Peyer's patch (tissue), 4 donors: Measurements from ENCODE around the gene MAEA. TPM values are rescaled to one million over a fixed set of nuclear protein-coding genes. Genes with fewer than 3 reads are reported as not detected.

Source experiments
- DNase-seq, 3 donors: peaks; one replicate each; pipeline ENCODE4 v3.0.0-alpha.2; 2017 to 2019
- H3K27ac ChIP-seq, 4 donors: fragments of 200-600 bp; sonication (generic); one replicate each; pipeline ENCODE4 v1.5.1; 2016 to 2019
- H3K27me3 ChIP-seq, 2 donors: fragments of 200-600 bp; sonication (generic); one replicate each; pipeline ENCODE4 v1.5.1; 2019
- H3K36me3 ChIP-seq, 3 donors: fragments of 200-600 bp; sonication (generic); one replicate each; pipeline ENCODE4 v1.5.1; 2016 to 2019
- H3K4me1 ChIP-seq, 4 donors: fragments of 200-600 bp; sonication (generic); one replicate each; pipeline ENCODE4 v1.5.1; 2016 to 2019
- H3K4me3 ChIP-seq, 4 donors: fragments of 200-600 bp; sonication (generic); 1 replicate in 3 of 4; 2 replicates in 1 of 4; pipeline ENCODE4 v1.5.1; 2016 to 2019; ENCODE audit warnings: mild to moderate bottlenecking in 1 of 4
- H3K9me3 ChIP-seq, 4 donors: fragments of 200-600 bp; sonication (generic); one replicate each; pipeline ENCODE4 v1.5.1; 2016 to 2019; ENCODE audit warnings: mild to moderate bottlenecking in 1 of 4
- POLR2A ChIP-seq, 2 donors: fragments of 450-650 bp; IDR thresholded peaks; one replicate each; pipeline ENCODE4 v1.5.1; 2017; ENCODE audit warnings: antibody characterized with exemption in 2 of 2, mild to moderate bottlenecking in 2 of 2, moderate library complexity in 2 of 2
- total RNA-seq, 4 donors: library from RNA; depleted of rRNA; stranded (reverse); fragments of >200 nt; gene quantifications; one replicate each; pipeline ENCODE4 v1.1.0, GENCODE V29; 2016
- TF ChIP-seq, protein P1 (sequence below), 6 experiments: fragments of 450-650 bp in 4 of 6; fragments of 200-600 bp in 2 of 6; sonication (generic) in 1 of 6; IDR thresholded peaks; one replicate each; pipeline ENCODE4 v1.5.1; 2017 to 2019; ENCODE audit warnings: antibody characterized with exemption in 6 of 6, mild to moderate bottlenecking in 3 of 6, moderate library complexity in 1 of 6

MAEA gene
- 100 to 1,000 TPM; 112 to 200 (median 143) TPM for total RNA-seq

- H3K36me3 ChIP-seq: peaks cover 0 to 9% (median 0%) of the 10 kb centered on the region in 3 donors
- no peaks in the 10 kb centered on the region for H3K27me3 ChIP-seq
- peak; percentile 94 to 99 (median 99) for DNase-seq
- peak; percentile 75 to 82 for TF ChIP-seq POLR2A (IDR thresholded peaks at IDR 0.05)
- TF ChIP-seq, protein P1, sequence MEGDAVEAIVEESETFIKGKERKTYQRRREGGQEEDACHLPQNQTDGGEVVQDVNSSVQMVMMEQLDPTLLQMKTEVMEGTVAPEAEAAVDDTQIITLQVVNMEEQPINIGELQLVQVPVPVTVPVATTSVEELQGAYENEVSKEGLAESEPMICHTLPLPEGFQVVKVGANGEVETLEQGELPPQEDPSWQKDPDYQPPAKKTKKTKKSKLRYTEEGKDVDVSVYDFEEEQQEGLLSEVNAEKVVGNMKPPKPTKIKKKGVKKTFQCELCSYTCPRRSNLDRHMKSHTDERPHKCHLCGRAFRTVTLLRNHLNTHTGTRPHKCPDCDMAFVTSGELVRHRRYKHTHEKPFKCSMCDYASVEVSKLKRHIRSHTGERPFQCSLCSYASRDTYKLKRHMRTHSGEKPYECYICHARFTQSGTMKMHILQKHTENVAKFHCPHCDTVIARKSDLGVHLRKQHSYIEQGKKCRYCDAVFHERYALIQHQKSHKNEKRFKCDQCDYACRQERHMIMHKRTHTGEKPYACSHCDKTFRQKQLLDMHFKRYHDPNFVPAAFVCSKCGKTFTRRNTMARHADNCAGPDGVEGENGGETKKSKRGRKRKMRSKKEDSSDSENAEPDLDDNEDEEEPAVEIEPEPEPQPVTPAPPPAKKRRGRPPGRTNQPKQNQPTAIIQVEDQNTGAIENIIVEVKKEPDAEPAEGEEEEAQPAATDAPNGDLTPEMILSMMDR (IDR thresholded peaks at IDR 0.05): no peak
- H3K4me1 ChIP-seq: peaks cover 0 to 38% (median 23%) of the 10 kb centered on the region in 4 donors
- peak within 1 kb of the TSS; percentile 88 to 91 (median 90) for H3K27ac ChIP-seq
- no peaks in the 10 kb centered on the region for H3K9me3 ChIP-seq
- peak within 1 kb of the TSS; percentile 86 to 99 (median 93) for H3K4me3 ChIP-seq
These were observed at the start of gene MAEA for GRCh38 chr4:1289207-1290164. Gene MAEA (plus strand): TSS chr4:1289891. CDS start chr4:1289914, 23 bp downstream.

DNA sequence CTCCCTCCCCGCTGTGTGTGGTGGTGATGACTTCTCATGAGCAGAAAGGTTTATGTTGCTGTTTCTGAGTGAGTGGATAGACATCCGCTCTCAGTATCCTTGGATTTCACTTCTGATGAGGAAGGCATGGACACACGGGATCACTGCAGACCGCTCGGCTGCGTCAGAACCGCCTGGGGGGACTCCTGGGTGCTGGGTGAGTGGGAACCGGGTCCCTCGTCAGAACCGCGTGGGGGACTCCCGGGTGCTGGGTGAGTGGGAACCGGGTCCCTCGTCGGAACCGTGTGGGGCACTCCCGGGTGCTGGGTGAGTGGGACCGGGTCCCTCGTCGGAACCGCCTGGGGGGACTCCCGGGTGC is 49.8 kb upstream of the MAEA start:
- DNase-seq: peak in 1 of 3 donors; percentile 26
- Histone ChIP-seq H3K9me3 (no peaks in the 10 kb centered on the region), H3K27me3 (no peaks in the 10 kb centered on the region), H3K27ac (no peak overlapping the region), H3K36me3 (peaks cover 0 to 59% (median 0%) of the 10 kb centered on the region in 3 donors), H3K4me3 (no peak overlapping the region), H3K4me1 (peaks cover 11 to 40% (median 22%) of the 10 kb centered on the region in 4 donors)
- TF ChIP-seq, protein P1 (IDR thresholded peaks at IDR 0.05): no peak

- H3K9me3 ChIP-seq: no peaks in the 10 kb centered on the region
- peaks cover 12 to 50% (median 28%) of the 10 kb centered on the region in 4 donors for H3K4me1 ChIP-seq
- H3K27ac ChIP-seq: peak overlapping the region in 1 of 4 donors; percentile 62
- no peaks in the 10 kb centered on the region for H3K27me3 ChIP-seq
- TF ChIP-seq, protein P1 (IDR thresholded peaks at IDR 0.05): no peak
- TF ChIP-seq POLR2A (IDR thresholded peaks at IDR 0.05): no peak
- no peak overlapping the region for H3K4me3 ChIP-seq
- peak in 2 of 3 donors; percentile 43 to 48 for DNase-seq
- peaks cover 0 to 50% (median 0%) of the 10 kb centered on the region in 3 donors for H3K36me3 ChIP-seq
These were observed 48.8 kb upstream of the MAEA start for GRCh38 chr4:1240721-1241465.

- H3K36me3 ChIP-seq: peaks cover 0 to 44% (median 0%) of the 10 kb centered on the region in 3 donors
These were observed 48.2 kb upstream of the MAEA start for GRCh38 chr4:1241466-1241935.

More at GRCh38 chr4:1241466-1241935, 48.2 kb upstream of the MAEA start:
- TF ChIP-seq POLR2A (IDR thresholded peaks at IDR 0.05): no peak
- TF ChIP-seq, protein P1 (IDR thresholded peaks at IDR 0.05): no peak
- H3K27ac ChIP-seq: peak overlapping the region in 2 of 4 donors; percentile 33 to 62
- no peak overlapping the region for H3K4me3 ChIP-seq
- no peaks in the 10 kb centered on the region for H3K27me3 ChIP-seq
- H3K4me1 ChIP-seq: peaks cover 16 to 56% (median 34%) of the 10 kb centered on the region in 4 donors
- no peaks in the 10 kb centered on the region for H3K9me3 ChIP-seq
- peak in 2 of 3 donors; percentile 50 to 55 for DNase-seq
